IMR-90 (cell line): ENCODE measurements around the gene NGEF. TPM values are rescaled to one million over a fixed set of nuclear protein-coding genes. Genes with fewer than 3 reads are reported as not detected.
A peak's percentile ranks its signal among the peaks of the same experiment; 100 is the strongest.

Experiments
- ATAC-seq: fragments of 200-7000 bp; cut with Tn5 transposase; 2 replicates; pipeline ENCODE4 v1.9.1; 2020; ENCODE audit warnings: low read depth, mild to moderate bottlenecking, moderate library complexity
- BruUV-seq: library from RNA; stranded (reverse); fragments of 400-500 nt; replicated peaks from 2 replicates; lab custom pipeline; 2021; lab: Mats Ljungman, UMichigan
- CTCF ChIA-PET: fragments of 300-600 bp; formaldehyde crosslinking; extraction: SDS; loops from one replicate; lab custom pipeline; 2021; ENCODE audit warnings: antibody characterized with exemption; lab: Yijun Ruan, JAX
- POLR2A ChIA-PET: fragments of 300-600 bp; sonication (Branson Sonifier 250); formaldehyde crosslinking; loops from one replicate; lab custom pipeline; 2022; ENCODE audit warnings: antibody characterized with exemption; ENCODE audit not compliant: unreplicated experiment; lab: Charles Lee
- DNase-seq: peaks from one replicate; pipeline ENCODE4 v3.0.0; 2013
- H2AFZ ChIP-seq: replicated peaks from 2 replicates; pipeline ENCODE3; 2013; ENCODE audit warnings: low read length, mild to moderate bottlenecking; ENCODE audit not compliant: poor library complexity
- H2AK5ac ChIP-seq: 2 replicates; pipeline ENCODE4 v1.6.1; 2013; ENCODE audit warnings: low read depth, low read length, inconsistent platforms
- H2AK9ac ChIP-seq: replicated peaks from 2 replicates; pipeline ENCODE3; 2013; ENCODE audit warnings: mild to moderate bottlenecking, low read depth, low read length, moderate library complexity; ENCODE audit not compliant: poor library complexity
- H2BK120ac ChIP-seq: 2 replicates; pipeline ENCODE4 v1.6.1; 2013; ENCODE audit warnings: low read depth, low read length, inconsistent platforms
- H2BK15ac ChIP-seq: 3 replicates; pipeline ENCODE4 v1.6.1; 2013; ENCODE audit warnings: low read depth, low read length, inconsistent platforms
- H2BK20ac ChIP-seq: 2 replicates; pipeline ENCODE4 v1.6.1; 2013; ENCODE audit warnings: low read depth, mild to moderate bottlenecking, inconsistent platforms, low read length, moderate library complexity
- H2BK5ac ChIP-seq: 2 replicates; pipeline ENCODE4 v1.6.1; 2013; ENCODE audit warnings: mild to moderate bottlenecking, low read depth, low read length, inconsistent platforms; ENCODE audit not compliant: poor library complexity, severe bottlenecking
- H3K14ac ChIP-seq: replicated peaks from 2 replicates; pipeline ENCODE4 v1.6.1; 2013; ENCODE audit warnings: low read depth, low read length, inconsistent platforms
- H3K18ac ChIP-seq: 2 replicates; pipeline ENCODE4 v1.6.1; 2013; ENCODE audit warnings: low read depth, low read length, control low read depth
- H3K23ac ChIP-seq: 2 replicates; pipeline ENCODE4 v1.6.1; 2013; ENCODE audit warnings: low read depth, low read length, inconsistent platforms
- H3K27ac ChIP-seq: 2 replicates; pipeline ENCODE4 v1.5.1; 2013; ENCODE audit warnings: mild to moderate bottlenecking, control low read depth, low read length; ENCODE audit not compliant: insufficient read depth
- H3K27me3 ChIP-seq: 2 replicates; pipeline ENCODE4 v1.6.1; 2013; ENCODE audit warnings: low read length; ENCODE audit not compliant: control insufficient read depth, insufficient read depth
- H3K36me3 ChIP-seq: 2 replicates; pipeline ENCODE4 v1.6.1; 2013; ENCODE audit warnings: low read length, mixed read lengths; ENCODE audit not compliant: control insufficient read depth, insufficient read depth
- H3K4ac ChIP-seq: 2 replicates; pipeline ENCODE4 v1.6.1; 2013; ENCODE audit warnings: low read depth, low read length, inconsistent platforms
- H3K4me1 ChIP-seq: 2 replicates; pipeline ENCODE4 v1.6.1; 2013; ENCODE audit warnings: low read length, mixed read lengths; ENCODE audit not compliant: control insufficient read depth, insufficient read depth
- H3K4me2 ChIP-seq: 2 replicates; pipeline ENCODE4 v1.6.1; 2013; ENCODE audit warnings: low read depth, mild to moderate bottlenecking, control low read depth, low read length, moderate library complexity
- H3K4me3 ChIP-seq: 2 replicates; pipeline ENCODE4 v1.5.1; 2013; ENCODE audit warnings: low read depth, mild to moderate bottlenecking, control low read depth, low read length, moderate library complexity; ENCODE audit not compliant: insufficient read depth
- H3K56ac ChIP-seq: 2 replicates; pipeline ENCODE4 v1.6.1; 2013; ENCODE audit warnings: low read length, inconsistent platforms; ENCODE audit not compliant: insufficient read depth; ENCODE audit errors: extremely low read depth
- H3K79me1 ChIP-seq, 2 experiments: 2 replicates each; pipeline ENCODE4 v1.6.1; 2013; ENCODE audit warnings: low read length in 2 of 2, inconsistent platforms in 1 of 2, low read depth in 1 of 2
- H3K9ac ChIP-seq: 2 replicates; pipeline ENCODE4 v1.6.1; 2013; ENCODE audit warnings: low read depth, low read length, control low read depth
- H3K9me1 ChIP-seq: 2 replicates; pipeline ENCODE4 v1.6.1; 2013; ENCODE audit warnings: low read length, inconsistent platforms; ENCODE audit not compliant: insufficient read depth
- H3K9me3 ChIP-seq: 2 replicates; pipeline ENCODE4 v1.6.1; 2013; ENCODE audit warnings: low read length; ENCODE audit not compliant: control insufficient read depth, insufficient read depth
- H4K20me1 ChIP-seq: 2 replicates; pipeline ENCODE4 v1.6.1; 2013; ENCODE audit warnings: low read length, inconsistent platforms; ENCODE audit not compliant: insufficient read depth
- H4K5ac ChIP-seq: 2 replicates; pipeline ENCODE4 v1.6.1; 2013; ENCODE audit warnings: mild to moderate bottlenecking, low read depth, low read length, control low read depth
- H4K8ac ChIP-seq, 2 experiments: 2 replicates each; pipeline ENCODE4 v1.6.1; 2013; ENCODE audit warnings: low read depth in 2 of 2, low read length in 2 of 2, control low read depth in 1 of 2, inconsistent platforms in 1 of 2
- H4K91ac ChIP-seq: 2 replicates; pipeline ENCODE4 v1.6.1; 2013; ENCODE audit warnings: low read depth, low read length, inconsistent platforms; ENCODE audit not compliant: insufficient read depth
- BHLHE40 ChIP-seq: fragments of 150-350 bp; IDR thresholded peaks from 2 replicates; pipeline ENCODE4 v1.6.1; 2016; ENCODE audit warnings: mild to moderate bottlenecking, low read depth, low read length
- CEBPB ChIP-seq: IDR thresholded peaks from 2 replicates; pipeline ENCODE4 v1.6.1; 2012; ENCODE audit warnings: low read depth, low read length, improper control_type of control experiment
- CHD1 ChIP-seq: IDR thresholded peaks from 2 replicates; pipeline ENCODE4 v1.6.1; 2012; ENCODE audit warnings: low read depth, low read length, improper control_type of control experiment
- CTCF ChIP-seq: conservative IDR thresholded peaks from 2 replicates; pipeline ENCODE4 v1.5.1; 2012; ENCODE audit warnings: mild to moderate bottlenecking, low read depth, low read length, improper control_type of control experiment
- ELK1 ChIP-seq: fragments of 150-350 bp; IDR thresholded peaks from 2 replicates; pipeline ENCODE4 v1.6.1; 2016; ENCODE audit warnings: low read depth, mild to moderate bottlenecking, low read length, moderate library complexity, borderline replicate concordance
- FOS ChIP-seq: fragments of 150-350 bp; IDR thresholded peaks from 2 replicates; pipeline ENCODE4 v1.6.1; 2016; ENCODE audit warnings: low read depth, low read length
- MAFK ChIP-seq: IDR thresholded peaks from 2 replicates; pipeline ENCODE4 v1.6.1; 2012; ENCODE audit warnings: low read depth, low read length, improper control_type of control experiment
- MAZ ChIP-seq: IDR thresholded peaks from 2 replicates; pipeline ENCODE4 v1.6.1; 2012; ENCODE audit warnings: low read depth, mild to moderate bottlenecking, low read length, improper control_type of control experiment, moderate library complexity, borderline replicate concordance
- MXI1 ChIP-seq: IDR thresholded peaks from 2 replicates; pipeline ENCODE4 v1.6.1; 2012; ENCODE audit warnings: low read depth, mild to moderate bottlenecking, low read length, moderate library complexity, borderline replicate concordance
- NFE2L2 ChIP-seq: fragments of 150-350 bp; IDR thresholded peaks from 2 replicates; pipeline ENCODE4 v1.6.1; 2016; ENCODE audit warnings: low read depth, mild to moderate bottlenecking, low read length
- POLR2A ChIP-seq: IDR thresholded peaks from 2 replicates; pipeline ENCODE4 v1.6.1; 2012; ENCODE audit warnings: mild to moderate bottlenecking, low read depth, low read length
- RAD21 ChIP-seq: IDR thresholded peaks from 2 replicates; pipeline ENCODE4 v1.6.1; 2012; ENCODE audit warnings: low read length, improper control_type of control experiment
- RCOR1 ChIP-seq: IDR thresholded peaks from 2 replicates; pipeline ENCODE4 v1.6.1; 2012; ENCODE audit warnings: mild to moderate bottlenecking, low read length, improper control_type of control experiment; ENCODE audit not compliant: insufficient replicate concordance
- RFX5 ChIP-seq: IDR thresholded peaks from 2 replicates; pipeline ENCODE4 v1.8.0; 2012; ENCODE audit warnings: low read depth, mild to moderate bottlenecking, low read length, moderate library complexity
- SMC3 ChIP-seq: fragments of 150-350 bp; IDR thresholded peaks from 2 replicates; pipeline ENCODE4 v1.6.1; 2016; ENCODE audit warnings: low read depth, mild to moderate bottlenecking, antibody characterized with exemption, low read length, moderate library complexity
- USF2 ChIP-seq: fragments of 150-350 bp; IDR thresholded peaks from 2 replicates; pipeline ENCODE4 v1.6.1; 2017; ENCODE audit warnings: mild to moderate bottlenecking, antibody characterized with exemption, low read length, low read depth
- WGBS, 2 experiments: methylation state at CpG; one replicate each; pipeline versions ENCODE4 v1.1.5 to v1.1.7; 2013; ENCODE audit warnings: missing lambda C conversion rate in 2 of 2; ENCODE audit not compliant: insufficient read length in 1 of 2; ENCODE audit errors: extremely low coverage in 2 of 2; 5-methylcytosine and 5-hydroxymethylcytosine counted together
- dilution Hi-C: fragments of 300-500 bp; cut with HindIII; formaldehyde crosslinking; loops from one replicate; pipeline ENCODE4 v1.14.3; 2018; ENCODE audit warnings: low sequenced_read_pairs; ENCODE audit not compliant: unreplicated experiment
- in situ Hi-C: fragments of 300-500 bp; cut with MboI; formaldehyde crosslinking; loops from 3 replicates; pipeline ENCODE4 v1.14.3; 2019; ENCODE audit warnings: low sequenced_read_pairs, inconsistent platforms, mixed read lengths
- intact Hi-C: fragments of 100-400 bp; cut with micrococcal nuclease; formaldehyde crosslinking; loops from 2 replicates; pipeline ENCODE4 v1.10.0; 2022
- polyA plus RNA-seq, 3 experiments: library from polyadenylated mRNA; depleted of rRNA; stranded (reverse); fragments of >200 nt; gene quantifications; 2 replicates each; pipeline ENCODE4 v1.2.3, GENCODE V29; 2012; ENCODE audit warnings: low replicate concordance in 1 of 3
- total RNA-seq: library from RNA; depleted of rRNA; stranded (reverse); fragments of >200 nt; gene quantifications from 2 replicates; pipeline ENCODE4 v1.2.3, GENCODE V29; 2012

Gene NGEF
- total and polyA plus RNA-seq, 2 of the 4 experiments (the other 2 are of a cell fraction) = 1.1 to 1.7 TPM

GRCh38 chr2:233023761-233024410 lies 10.8 kb upstream of the NGEF start:
- Histone ChIP-seq H3K4ac (no peak overlapping the region), H4K8ac (no peak overlapping the region), H3K79me1 (no peaks in the 10 kb centered on the region), H3K14ac (no peak overlapping the region), H2BK15ac (no peak overlapping the region), H3K4me1 (no peaks in the 10 kb centered on the region), H2AK9ac (no peak overlapping the region), H3K4me2 (no peak overlapping the region), H3K9me3 (no peaks in the 10 kb centered on the region), H3K27ac (no peak overlapping the region), H2BK20ac (no peak overlapping the region), H4K20me1 (no peaks in the 10 kb centered on the region), H3K9me1 (no peaks in the 10 kb centered on the region), H3K4me3 (no peak overlapping the region), H3K18ac (no peak overlapping the region), H2BK5ac (no peak overlapping the region), H3K36me3 (no peaks in the 10 kb centered on the region), H3K56ac (0 out of 2 replicates have a peak overlapping the region, but pooled peaks have one; percentile 1), H4K5ac (no peak overlapping the region), H3K23ac (no peak overlapping the region), H3K9ac (no peak overlapping the region), H2BK120ac (no peak overlapping the region), H2AFZ (no peak overlapping the region), H2AK5ac (no peak overlapping the region), H3K27me3 (peaks cover 6% of the 10 kb centered on the region), H4K91ac (no peak overlapping the region)
- no peak for DNase-seq
- intact Hi-C loops = no loop called here
- no TSS peak for BruUV-seq
- ChIA-PET POLR2A (no interaction called here), CTCF (interaction anchor here (1.0 kb wide), 1 partner anchor 44 kb away, joined by 3 read pairs; no protein-coding TSS in a partner anchor)
- no peak for ATAC-seq
- 80% methylated on average over 7 of the region's 14 CpGs; no CpG with 5 or more reads in 1 of the 2 experiments for WGBS, 2 experiments
- in situ Hi-C loops = no loop called here
- dilution Hi-C loops = no loop called here
- TF ChIP-seq USF2 = no peak
- no peak for TF ChIP-seq NFE2L2
- TF ChIP-seq ELK1 = no peak
- TF ChIP-seq CHD1 = no peak
- no peak for TF ChIP-seq CEBPB
- TF ChIP-seq RAD21 = no peak
- no peak for TF ChIP-seq RCOR1
- TF ChIP-seq BHLHE40 = no peak
- no peak for TF ChIP-seq CTCF
- TF ChIP-seq POLR2A = no peak
- no peak for TF ChIP-seq MXI1
- no peak for TF ChIP-seq SMC3
- TF ChIP-seq MAFK = no peak
- TF ChIP-seq MAZ = no peak
- no peak for TF ChIP-seq RFX5
- TF ChIP-seq FOS = no peak
